ENCODE measurements around the gene THAP7.

DNA sequence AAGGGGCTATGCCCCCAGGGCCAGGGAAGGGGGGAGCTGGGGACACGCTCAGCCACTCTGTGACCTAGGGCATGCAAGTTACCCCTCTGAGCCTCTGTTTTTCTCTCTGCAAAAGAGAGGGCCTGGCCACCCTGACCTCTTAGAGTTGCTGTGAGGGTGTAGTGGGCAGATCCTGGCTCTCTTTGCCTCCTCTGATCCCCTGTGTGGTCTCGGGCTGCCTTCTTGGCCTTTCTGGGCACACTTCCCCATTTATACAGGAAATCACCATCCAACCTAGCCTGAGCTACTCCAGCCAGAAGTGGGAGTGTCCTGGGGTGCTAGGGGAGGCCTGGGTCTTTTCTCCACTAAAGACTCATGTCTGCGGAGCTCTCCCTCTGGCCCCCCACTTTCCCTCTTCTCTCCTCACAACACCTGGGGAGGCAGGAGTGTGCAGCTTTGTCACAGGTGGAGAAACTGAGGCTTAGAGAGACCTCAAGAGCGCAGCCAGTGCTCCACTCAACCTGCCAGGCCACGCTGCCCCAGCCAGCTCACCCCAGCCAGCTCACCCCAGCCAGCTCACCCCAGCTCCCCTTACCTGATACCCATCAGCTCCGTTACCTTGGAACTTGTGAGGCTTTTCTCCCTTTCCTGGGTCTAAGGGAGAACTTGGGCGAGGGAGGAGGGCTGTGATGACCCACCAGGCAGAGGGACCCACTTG is 33.5 kb downstream of the THAP7 start:
- TF ChIP-seq, protein P1, sequence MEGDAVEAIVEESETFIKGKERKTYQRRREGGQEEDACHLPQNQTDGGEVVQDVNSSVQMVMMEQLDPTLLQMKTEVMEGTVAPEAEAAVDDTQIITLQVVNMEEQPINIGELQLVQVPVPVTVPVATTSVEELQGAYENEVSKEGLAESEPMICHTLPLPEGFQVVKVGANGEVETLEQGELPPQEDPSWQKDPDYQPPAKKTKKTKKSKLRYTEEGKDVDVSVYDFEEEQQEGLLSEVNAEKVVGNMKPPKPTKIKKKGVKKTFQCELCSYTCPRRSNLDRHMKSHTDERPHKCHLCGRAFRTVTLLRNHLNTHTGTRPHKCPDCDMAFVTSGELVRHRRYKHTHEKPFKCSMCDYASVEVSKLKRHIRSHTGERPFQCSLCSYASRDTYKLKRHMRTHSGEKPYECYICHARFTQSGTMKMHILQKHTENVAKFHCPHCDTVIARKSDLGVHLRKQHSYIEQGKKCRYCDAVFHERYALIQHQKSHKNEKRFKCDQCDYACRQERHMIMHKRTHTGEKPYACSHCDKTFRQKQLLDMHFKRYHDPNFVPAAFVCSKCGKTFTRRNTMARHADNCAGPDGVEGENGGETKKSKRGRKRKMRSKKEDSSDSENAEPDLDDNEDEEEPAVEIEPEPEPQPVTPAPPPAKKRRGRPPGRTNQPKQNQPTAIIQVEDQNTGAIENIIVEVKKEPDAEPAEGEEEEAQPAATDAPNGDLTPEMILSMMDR (IDR thresholded peaks at IDR 0.05) = no peak
- TF ChIP-seq ZFX (IDR thresholded peaks at IDR 0.05; ENCODE audit: borderline replicate concordance) = no peak
